Activated CD8-positive, alpha-beta memory T cell treated with anti-CD3 and anti-CD28 coated beads, Interleukin-2, amount 50 U/mL, for 1 hour (primary cell): ENCODE data around the gene HOXA3.

ENCODE experiments used
- DNase-seq: peaks from one replicate; pipeline ENCODE4 v3.0.0-alpha.2; 2020; ENCODE audit errors: extremely low read depth

The HOXA3 gene

DNA sequence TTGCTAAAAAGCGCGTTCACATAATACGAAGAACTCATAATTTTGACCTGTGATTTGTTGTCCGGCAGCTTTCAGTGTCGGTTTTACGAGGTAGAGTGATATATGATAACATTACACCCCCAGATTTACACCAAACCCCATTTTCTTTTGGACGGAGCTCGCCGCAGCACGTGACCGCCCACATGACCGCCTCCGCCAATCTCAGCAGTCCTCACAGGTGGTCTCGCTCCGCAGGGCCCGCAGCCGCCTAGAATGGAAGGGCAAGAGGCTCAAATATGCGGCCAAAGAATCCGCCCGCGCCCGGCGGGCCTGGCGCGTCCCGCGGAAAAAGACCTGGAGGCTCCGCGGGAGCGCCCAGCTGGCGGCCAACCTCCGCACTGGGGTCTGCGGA, 4.1 kb upstream of the HOXA3 start, which contains the start of gene HOXA7:
Gene HOXA7, minus strand, starts transcription at position 168 of the 391 bp plus-strand sequence. Its CDS starts 130 bp downstream, at position 38.
- DNase-seq: no peak

DNA sequence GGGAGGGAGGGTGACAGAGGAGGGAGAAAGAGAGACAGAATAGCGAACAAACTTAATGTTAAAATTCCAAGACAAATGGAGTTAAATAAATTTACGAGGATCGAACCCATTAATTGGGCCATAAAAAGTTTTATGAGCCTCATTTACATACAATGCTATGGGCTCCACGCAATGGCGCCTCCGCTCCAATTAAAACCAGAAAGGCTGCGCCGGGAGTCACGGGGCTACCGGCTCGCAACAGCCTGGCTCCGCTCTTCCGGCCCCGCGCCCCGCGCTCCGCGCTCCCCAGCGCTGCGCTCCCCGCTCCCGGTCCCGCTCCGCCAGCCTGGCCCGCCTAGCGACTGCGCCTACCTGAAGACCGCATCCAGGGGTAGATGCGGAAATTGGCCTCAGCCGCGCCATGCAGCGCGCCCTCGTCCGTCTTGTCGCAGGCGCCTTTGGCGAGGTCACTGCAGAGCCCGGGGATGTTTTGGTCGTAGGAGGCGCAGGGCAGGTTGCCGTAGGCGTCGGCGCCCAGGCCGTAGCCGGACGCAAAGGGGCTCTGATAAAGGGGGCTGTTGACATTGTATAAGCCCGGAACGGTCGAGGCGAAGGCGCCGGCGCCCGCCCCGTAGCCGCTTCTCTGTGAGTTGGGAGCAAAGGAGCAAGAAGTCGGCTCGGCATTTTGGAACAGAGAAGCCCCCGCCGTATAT, 3.6 kb upstream of the HOXA3 start:
- no peak for DNase-seq

DNA sequence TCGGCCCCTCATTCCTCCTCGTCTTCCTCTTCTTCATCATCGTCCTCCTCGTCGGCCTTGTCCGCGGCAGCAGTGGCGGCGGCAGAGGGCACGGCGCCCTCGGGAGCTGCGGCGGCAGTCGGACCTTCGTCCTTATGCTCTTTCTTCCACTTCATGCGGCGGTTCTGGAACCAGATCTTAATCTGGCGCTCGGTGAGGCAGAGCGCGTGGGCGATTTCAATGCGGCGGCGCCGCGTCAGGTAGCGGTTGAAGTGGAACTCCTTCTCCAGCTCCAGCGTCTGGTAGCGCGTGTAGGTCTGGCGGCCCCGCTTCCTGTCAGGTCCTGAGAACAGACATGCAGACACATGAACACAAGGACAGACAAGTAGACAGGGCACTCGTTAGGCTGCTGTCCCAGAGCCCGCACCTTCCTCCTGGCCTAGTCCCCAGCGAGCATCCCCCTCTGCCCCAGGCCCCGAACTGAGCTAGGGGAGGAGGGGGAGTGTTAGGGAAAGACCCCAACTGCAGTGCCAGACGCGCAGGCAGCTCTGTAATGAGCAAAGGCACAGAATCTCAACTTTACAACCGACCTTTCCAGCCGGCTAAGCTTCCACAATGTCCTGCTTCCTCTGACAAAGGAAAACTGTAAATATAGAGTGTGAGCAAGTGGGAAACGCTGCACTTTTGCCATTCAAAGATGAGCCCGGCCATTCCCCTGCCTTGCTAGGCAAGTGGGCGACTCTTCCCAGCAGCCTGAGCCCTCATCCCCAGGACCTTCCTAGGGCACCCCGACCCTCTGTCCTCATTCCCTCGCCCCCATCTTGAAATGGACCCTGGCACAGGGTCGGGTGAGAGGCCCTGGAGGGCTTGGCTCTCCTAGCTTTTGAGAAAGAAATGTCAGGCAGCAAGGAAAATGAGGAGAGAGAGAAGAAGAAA, 2.8 kb upstream of the HOXA3 start:
- no peak for DNase-seq

DNA sequence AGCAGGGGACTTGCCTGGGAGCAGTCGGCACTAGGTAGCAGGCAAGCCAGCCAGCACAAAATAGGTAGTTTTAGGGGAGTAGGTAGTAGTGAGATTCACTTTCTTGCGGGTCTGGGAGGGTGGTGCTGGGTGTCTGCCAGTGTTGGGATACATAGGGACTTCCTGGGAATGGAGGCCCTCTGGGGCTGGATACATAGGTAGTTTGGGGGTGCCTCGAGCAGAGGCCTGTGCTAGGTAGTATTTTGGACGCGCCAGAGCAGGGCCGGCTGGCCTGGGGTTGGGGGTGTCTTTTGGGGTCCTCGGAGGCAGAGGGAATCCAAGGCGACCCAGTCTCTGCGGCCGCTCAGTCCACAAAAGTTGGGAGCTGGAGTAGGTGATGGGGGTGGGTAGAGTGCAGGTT, 2.0 kb upstream of the HOXA3 start:
- no peak for DNase-seq

DNA sequence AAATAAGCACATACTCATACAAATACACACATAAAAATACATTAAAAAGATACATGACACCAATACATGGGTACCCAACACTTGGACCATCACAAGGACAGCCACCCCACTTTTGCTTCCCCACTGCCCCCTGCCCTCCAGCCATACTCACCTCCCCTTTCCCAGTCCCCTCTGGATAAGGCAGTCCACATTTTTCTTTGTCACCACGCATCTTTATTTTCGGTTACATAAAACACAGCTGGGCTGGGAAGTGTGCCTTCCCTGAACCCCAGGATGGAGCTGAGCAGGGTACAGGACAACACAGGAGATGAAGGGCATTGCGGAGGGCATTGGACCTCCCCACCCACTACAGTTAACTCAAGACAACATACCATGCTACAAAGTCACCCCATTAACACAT, 1.1 kb upstream of the HOXA3 start:
- no peak for DNase-seq

DNA sequence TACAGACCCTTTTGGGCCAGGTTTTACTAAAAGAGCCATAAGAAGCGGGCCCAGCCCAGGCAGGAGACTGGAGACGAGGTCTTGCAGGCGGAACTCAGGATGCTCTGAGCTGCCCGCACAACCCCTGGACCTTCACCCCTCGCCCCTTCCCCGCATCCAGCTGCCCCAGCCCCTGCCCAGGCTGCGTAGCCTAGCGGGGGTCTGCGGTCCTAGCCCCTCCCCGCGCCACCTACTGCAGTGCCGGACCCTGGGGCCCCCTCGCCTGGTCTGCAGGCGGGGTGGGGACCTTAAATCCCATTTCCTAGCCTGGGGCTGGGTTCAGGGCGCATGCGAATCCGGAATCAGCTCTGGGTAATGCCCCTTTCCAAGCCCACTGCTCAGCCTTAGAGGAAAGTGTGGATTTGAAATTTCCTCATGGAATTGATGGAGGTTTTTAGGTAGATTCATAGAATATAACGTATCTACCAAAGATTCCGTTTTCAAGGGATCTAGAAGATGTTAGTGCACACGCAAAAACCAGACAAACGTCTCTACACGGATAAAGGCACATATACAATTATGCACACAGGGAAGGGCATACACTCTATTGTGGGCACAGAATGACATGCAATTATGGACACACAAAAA, 546 bp upstream of the HOXA3 start:
- no peak for DNase-seq

DNA sequence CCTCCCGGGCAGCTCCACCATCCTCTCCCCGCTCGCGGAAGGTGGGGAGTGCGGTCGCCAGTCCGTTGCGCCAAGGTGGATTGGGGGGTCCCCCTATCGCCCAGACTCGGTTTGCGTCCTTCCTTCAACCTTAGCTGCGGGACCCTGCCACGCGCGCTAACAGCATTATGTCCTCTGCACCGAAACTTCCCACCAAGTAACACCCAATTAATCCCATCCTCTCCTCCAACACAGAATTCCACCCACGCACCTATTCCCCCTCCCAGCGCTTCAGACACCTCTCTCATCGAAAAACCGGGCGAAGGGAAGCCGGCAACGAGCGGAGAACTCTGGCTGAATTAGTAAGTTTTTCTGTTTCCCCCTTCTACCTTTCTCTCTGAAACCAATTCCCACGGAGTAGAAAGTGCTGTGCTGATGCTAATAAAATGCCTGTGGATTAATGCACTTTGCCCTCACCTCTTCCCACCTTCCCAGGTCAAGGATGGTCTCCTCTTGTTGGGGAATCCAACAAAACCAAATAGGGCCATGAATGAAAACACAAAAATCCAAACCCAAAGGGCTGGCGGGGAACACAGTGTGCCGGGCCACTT, 947 bp downstream of the HOXA3 start:
- no peak for DNase-seq

DNA sequence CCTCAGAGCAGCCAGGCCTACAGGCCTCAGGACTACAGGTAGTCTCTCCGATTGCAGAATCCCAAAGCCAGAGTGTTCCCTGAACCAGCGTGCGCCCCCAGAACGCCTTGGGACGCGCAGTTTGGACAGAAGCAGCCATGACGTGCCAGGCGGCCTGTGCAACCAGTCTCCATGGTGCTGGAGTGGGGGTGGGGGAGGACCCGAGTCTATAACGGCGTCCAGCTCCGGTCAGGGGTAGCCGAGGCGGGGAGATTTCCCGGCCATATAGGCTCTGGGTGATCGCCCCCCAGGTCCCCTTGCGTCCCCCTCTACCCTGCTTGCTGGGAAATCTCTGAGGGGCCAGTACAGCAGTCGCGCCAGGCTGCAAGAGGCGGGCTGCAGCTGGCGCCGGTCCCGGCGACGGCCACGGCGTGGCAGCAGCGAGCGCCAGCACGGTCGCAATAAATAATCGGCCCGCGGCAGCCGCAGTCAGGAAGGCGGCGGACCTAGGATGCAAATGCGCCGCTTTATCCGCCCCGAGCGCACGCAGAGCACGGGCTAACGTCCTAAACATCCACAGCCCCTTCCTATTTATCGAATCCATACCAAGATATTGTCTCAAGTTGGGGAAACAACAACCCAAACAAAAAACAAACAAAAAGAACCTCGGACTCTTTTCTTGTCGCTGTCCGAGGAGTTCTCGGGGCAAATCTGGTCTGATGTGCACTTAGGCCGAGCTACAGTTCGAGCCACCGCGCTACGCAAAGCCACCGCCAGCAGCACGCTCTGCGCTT, 1.6 kb downstream of the HOXA3 start:
- DNase-seq: no peak

DNA sequence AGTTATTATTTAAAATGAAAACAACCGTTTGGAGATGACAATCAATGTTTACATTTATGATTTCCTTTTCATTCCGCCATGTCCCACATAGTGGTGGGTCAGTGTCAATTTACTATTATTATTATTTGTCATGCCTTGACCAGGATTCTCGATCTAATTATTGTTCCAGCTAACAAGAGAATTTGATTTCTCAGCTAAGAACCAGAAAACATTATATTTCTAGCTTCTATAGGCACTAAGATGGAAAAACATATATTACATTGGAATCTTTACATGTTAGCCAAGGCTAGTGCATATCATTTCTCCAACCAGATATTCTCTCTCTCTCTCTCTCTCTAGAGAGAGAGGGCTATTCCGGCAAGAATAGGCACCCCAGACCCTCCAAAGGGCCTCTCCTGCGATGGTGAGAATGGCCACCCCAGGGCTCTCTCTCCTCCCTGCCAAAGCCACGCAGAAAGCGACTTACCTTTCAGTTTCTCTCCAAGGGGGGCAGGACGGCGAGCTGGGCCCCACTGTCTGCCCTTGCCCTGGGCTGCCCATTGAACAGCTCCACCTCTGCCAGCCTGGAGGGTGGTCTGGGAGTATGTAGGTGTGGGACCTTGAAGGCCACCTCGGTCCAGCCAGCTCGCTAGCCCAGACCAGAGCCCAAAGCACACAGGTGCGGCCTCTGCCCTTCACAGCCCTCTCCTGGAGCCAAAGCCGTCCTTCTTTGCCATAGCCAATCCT, 2.4 kb downstream of the HOXA3 start:
- DNase-seq: no peak

DNA sequence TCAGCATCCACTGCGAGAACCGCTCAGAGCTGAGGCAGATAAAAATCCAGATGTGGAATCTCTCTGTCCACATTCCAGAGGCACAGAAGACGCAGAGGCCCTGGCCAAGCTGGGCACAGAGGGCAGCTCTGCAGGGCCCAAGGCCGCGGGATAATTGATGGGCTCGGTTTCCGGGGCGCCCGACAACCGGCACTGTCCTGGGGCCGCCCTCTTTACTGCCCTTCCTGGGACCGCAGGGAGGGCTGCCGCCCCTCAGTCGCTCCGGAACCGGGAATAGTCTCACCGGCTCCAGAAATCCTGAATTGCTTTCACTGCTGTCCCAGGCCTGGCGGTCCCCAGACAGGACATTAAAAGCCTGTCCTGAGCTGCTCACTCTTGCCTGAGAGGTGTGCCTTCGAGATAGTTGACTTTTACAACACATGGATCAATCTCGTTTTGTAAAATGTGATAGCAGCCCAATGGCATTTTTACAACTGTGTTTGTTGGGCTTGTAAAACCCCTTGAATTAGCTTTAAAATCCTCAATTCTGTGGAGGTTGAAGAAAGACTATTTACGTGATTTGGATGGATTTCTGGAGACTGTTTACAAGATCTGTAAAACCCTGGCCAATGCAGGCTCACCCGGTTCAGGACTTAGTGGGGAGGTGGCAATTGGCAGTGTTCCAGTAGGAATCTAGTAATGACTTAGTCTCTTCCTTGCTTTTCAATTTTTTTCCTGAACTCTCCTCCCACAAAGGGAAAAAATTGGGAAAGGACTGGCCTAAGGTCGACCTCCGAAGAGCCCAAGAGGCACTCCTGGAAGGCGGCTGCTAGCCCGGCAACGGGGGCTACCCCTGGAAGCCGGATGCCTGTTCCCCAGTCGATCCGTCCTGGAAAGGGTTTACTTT, 3.4 kb downstream of the HOXA3 start:
- DNase-seq: no peak

DNA sequence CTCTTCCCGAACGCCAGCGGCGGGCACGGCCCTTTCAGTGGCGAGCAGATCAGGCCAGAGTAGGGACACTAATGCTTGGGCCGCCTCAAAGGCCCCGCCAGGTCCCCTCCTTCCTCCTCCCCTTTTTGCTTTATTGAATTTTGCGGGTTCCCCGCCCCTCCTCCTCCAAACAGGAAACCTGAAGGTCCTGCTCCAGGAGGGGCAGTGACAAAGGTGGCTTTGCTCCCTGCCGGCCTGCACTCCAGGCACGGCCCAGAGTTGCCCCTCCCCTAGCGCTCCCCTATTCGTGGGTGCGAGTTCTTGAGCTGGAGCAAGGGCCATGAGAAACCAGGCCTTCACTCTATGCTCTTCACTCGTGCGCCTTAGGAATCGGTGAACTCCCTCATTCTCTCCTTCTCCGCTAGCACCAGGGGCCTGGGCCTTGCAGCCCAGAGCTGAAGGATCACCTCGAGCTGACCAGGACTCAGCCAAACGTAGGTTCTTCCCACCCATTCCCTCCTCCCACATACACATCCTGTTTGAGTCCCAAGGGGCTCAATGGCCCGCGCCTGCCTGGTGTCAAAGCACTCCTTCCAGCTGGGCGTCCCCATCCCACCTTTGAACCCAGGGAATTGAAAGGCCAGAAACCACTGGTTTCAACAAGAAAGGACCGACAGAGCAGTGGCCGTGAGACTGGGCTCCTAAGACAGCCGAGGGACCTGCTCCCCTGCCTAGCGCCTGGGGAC, 4.2 kb downstream of the HOXA3 start:
- no peak for DNase-seq

DNA sequence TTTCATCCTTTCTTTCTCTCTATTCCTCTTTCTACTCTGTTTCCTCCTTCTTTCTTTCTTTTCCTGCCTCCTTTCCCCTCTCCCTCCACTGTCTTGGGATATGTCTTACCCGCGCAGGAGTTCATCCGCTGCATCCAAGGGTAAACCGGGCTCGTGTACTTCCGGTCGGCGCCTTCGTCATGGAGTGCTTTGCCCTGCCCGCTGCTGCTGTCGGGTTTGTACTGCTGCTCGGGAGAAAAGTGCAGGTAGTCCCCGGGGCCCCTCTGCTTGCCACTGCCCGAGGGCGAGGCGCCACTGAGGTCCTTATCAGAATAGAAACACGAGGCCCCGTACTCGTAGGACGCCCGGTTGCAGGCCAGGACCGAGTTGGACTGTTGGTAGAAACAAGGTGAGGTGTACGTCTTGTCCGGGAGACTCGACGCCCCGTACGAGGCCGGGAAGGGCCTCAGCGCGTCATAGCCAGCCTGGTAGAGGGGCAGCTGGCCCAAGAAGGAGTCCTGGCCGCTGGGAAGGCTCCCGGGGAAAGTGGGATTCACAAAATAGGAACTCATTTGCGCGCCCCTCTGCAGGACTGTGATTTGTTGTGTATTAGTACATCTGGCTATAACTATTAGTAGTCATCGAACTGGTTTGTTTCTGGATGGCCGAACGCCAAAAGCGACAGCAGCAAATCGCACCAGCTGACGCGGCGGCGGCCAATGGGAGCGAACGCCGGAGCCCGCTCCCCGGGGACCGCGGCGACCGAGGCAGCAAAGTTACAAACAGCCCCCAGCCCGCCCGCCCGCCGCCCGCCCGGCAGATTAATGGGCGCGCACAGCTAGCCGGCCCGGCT, 5.0 kb downstream of the HOXA3 start, which contains the start of gene HOXA6:
Gene HOXA6, minus strand, starts transcription at position 576 of the 832 bp plus-strand sequence. Its CDS starts 25 bp downstream, at position 551.
- DNase-seq: no peak

DNA sequence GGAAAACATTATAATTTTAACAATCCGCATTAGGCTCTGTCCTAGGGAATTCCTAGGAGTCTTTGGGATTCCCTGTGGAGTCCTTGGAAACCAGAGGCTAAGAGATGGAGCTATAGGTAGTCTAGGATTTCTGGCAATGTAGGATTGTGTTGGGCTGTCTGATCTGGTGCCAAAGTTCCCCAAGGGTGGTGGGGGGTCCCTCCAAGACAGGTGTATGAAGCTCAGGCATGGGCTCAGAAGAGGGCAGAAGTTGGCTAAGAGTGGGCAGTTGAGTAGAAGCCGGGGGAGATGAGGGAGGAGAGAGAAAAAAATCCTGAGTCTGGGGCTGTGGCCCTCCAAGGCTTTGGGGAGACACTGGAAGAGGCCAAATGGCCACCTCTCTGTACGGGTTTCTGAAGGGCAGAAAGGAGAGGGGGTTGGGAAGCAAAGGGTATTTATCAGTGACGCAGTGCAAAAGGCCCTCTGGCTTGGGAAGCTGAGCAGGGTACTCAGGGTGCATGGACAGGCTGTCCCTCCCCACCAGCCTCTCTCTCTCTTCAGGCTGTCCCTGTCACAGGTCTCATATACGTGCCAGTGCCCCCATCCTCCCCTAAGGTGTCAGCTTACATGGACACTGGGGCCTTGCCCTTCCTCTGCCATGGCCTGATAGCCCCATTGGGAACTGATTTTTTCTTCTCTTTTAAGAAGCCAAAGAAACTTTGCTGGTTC, 5.7 kb downstream of the HOXA3 start:
- no peak for DNase-seq

DNA sequence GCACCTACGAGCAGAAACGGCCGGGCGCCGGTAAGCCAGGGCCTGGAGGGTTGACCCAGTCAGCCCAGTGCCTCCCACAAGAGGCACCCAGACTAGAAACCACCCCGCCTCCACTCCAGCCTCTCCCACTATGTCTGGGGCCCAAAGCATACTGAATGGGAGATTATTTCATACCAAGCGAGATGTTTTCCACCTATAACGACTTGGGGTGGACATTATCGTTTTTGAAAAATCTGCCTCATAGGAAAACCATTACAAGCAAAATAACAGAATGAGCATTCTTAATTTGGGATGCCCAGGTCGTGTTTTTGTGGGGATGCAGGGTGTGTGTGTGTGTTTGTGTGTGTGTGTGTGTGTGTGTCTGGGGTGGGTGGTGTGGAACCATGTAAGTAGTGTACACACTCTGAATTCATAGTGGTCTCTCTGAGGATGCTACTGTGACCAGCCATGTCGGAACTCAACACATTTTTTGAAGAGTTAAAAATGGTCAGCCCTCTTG, 6.4 kb downstream of the HOXA3 start:
- DNase-seq: no peak

DNA sequence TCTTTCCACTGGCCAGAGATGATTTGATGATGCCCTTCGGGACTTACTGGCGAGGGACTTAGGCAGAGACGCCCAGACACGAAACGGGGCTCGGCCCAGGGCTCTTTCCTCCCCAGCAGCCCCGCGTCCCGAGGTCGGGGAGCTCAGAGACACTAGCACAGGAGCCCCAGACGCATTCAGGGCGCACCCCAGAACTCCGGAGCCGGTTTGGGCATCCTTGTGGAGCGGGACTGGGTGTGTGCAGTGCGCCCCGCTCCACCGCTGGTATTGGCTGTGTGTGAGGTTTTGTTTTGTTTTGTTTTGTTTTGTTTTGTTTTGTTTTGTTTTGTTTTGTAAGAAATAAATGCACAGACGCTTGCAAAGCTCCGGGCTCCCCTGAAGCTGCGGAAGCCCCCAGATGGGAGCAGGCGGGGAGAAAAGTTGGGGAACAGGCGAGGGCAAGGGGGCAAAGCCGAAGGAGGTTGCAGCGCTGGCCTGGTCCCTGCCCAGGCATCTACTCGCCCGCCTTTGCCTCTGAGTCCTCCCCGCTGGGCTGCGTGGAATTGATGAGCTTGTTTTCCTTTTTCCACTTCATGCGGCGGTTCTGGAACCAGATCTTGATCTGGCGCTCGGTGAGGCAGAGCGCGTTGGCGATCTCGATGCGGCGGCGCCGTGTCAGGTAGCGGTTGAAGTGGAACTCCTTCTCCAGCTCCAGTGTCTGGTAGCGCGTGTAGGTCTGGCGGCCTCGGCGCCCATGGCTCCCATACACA, 7.0 kb downstream of the HOXA3 start:
- DNase-seq: no peak

DNA sequence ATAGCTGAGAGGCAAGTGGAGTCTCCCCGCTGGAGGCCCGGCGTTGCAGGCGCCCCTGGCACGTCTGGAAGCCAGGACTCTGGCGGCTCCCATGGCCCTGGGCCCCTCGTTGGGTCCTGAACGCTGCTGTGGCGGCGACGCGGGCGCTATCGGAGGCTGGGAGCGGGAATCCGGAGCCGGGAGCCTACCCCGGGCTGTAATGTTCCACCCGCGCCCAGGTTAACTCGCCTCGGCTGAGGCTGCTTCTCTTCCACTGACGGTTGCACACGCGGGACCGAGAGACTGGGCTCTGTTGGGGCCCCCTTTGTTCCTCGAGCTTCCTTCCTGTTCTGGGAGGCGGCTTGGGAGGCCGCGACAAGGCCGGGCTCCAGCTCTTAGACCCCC, 7.6 kb downstream of the HOXA3 start:
- DNase-seq: no peak
